Activated CD4-positive, alpha-beta T cell treated with anti-CD3 and anti-CD28 coated beads for 36 hours (primary cell): ENCODE data around the gene AK5. TPM values are rescaled to one million over a fixed set of nuclear protein-coding genes. Genes with fewer than 3 reads are reported as not detected.
"Not testable (repeated sequence)": the region's sequence is repeated elsewhere in the genome, so short reads cannot be mapped to it uniquely, and the experiment has no call there.

ENCODE experiments used
- ATAC-seq: fragments of 200-7000 bp; cut with Tn5 transposase; one replicate; pipeline ENCODE4 v1.10.0; 2021; ENCODE audit warnings: mild to moderate bottlenecking, moderate library complexity
- CTCF ChIA-PET: fragments of 350-600 bp; sonication (Branson Sonifier 250); formaldehyde crosslinking; loops from one replicate; lab custom pipeline; 2021; ENCODE audit warnings: antibody characterized with exemption; lab: Charles Lee
- POLR2A ChIA-PET: fragments of 350-600 bp; sonication (Branson Sonifier 250); formaldehyde crosslinking; loops from one replicate; lab custom pipeline; 2021; ENCODE audit warnings: antibody characterized with exemption, inconsistent platforms; lab: Charles Lee
- DNase-seq: peaks from one replicate; pipeline ENCODE4 v3.0.0-alpha.2; 2020
- H3K27ac Mint-ChIP-seq: one replicate; pipeline ENCODE4 v1.8.0; 2021; ENCODE audit warnings: mixed read lengths
- H3K27me3 Mint-ChIP-seq: one replicate; pipeline ENCODE4 v1.8.0; 2021; ENCODE audit warnings: mixed read lengths
- H3K36me3 Mint-ChIP-seq: one replicate; pipeline ENCODE4 v1.8.0; 2021; ENCODE audit warnings: low read depth, mixed read lengths
- H3K4me1 Mint-ChIP-seq: one replicate; pipeline ENCODE4 v1.8.0; 2021; ENCODE audit warnings: mixed read lengths
- H3K4me3 Mint-ChIP-seq: one replicate; pipeline ENCODE4 v1.8.0; 2021; ENCODE audit warnings: mild to moderate bottlenecking, moderate library complexity, mixed read lengths
- H3K9me3 Mint-ChIP-seq: one replicate; pipeline ENCODE4 v1.8.0; 2021; ENCODE audit warnings: low read depth, mixed read lengths
- intact Hi-C, 2 experiments: fragments of 100-400 bp; cut with DNase I in 1 of 2; cut with micrococcal nuclease in 1 of 2; formaldehyde crosslinking; loops; one replicate each; pipeline versions ENCODE4 v1.14.2 to v1.15.1; 2022 to 2024; cut with DNase I, micrococcal nuclease
- total RNA-seq, 2 experiments: library from RNA; stranded (reverse); gene quantifications; one replicate each; pipeline ENCODE4 v1.2.3, GENCODE V29; 2021

AK5 gene
- total RNA-seq, 2 experiments from 2014 or later, result 9.9 TPM

DNA sequence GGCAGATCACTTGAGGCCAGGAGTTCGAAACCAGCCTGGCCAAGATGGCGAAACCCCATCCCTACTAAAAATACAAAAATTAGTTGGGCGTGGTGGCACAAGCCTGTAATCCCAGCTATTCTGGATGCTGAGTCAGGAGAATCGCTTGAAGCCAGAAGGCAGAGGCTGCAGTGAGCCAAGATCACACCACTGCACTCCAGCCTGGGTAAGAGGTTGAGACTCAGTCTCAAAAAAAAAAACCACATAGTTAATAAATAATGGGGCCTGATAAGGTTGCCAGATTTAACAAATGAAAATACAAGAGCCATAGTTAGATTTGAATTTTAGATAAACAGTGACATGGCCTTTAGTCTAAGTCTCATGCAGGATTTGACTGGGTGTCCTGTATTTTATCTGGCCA, 225.0 kb downstream of the AK5 start:
- intact Hi-C loops, result no loop called here
- Mint-ChIP-seq H3K36me3 (peaks cover 7% of the 10 kb centered on the region), H3K27ac (no peak overlapping the region), H3K4me1 (peaks cover 9% of the 10 kb centered on the region), H3K4me3 (no peak overlapping the region), H3K9me3 (no peaks in the 10 kb centered on the region), H3K27me3 (no peaks in the 10 kb centered on the region)
- no peak for ATAC-seq
- ChIA-PET POLR2A (no interaction called here), CTCF (no interaction called here)
- DNase-seq, result no peak

DNA sequence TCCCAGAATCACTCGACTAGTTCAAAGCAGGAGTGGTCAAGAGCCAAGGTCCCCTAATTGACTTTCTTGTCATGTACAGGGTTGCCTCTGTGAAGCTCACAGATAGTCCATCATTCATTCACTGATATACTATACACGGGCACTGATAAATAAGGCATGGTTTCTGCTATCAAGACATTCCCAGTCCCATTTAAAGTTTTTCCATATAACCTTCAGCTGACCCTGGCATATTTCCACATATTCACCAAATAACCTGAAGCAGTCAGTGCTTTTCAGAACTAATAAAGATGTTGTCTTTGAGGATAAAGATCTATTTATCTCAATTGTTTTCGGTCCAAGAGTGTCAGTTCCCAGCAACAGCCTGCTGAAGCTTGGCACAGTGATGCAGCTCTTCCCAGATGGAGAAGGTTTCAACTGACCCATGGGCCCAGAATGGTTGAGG, 227.3 kb downstream of the AK5 start:
- H3K27me3 Mint-ChIP-seq, result no peaks in the 10 kb centered on the region
- POLR2A ChIA-PET, result no interaction called here

DNA sequence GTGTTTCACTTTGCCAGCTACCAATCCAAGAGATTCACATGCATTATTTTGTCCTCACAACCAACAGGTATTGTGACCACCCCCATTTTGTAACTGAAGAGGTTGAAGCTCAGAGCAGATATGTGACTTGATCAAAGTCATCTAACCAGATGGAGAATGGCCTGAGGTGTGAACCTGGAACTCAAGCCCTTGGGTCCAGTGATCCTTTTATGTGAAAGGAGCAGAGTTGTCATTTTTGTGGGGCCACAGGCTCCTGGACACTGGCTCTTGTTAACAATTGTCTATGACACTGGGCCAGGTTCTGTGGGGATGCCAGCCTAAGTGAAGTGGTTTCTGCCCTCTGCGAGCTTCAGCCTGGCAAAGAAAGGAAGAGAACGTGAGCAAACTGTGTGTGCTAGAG, 228.1 kb downstream of the AK5 start:
- intact Hi-C loops, result no loop called here
- ATAC-seq, result no peak
- Mint-ChIP-seq H3K36me3 (peaks cover 11% of the 10 kb centered on the region), H3K27me3 (no peaks in the 10 kb centered on the region), H3K4me1 (peaks cover 5% of the 10 kb centered on the region), H3K9me3 (no peaks in the 10 kb centered on the region), H3K4me3 (no peak overlapping the region), H3K27ac (no peak overlapping the region)
- DNase-seq, result no peak
- ChIA-PET POLR2A (no interaction called here), CTCF (interaction anchor here (1.7 kb wide), 1 partner anchor 24 kb away, joined by 8 read pairs; no protein-coding TSS in a partner anchor)

More for the DNA sequence above, 227.3 kb downstream of the AK5 start:
- ATAC-seq (no peak), DNase-seq (no peak)
- Mint-ChIP-seq H3K36me3 (peaks cover 11% of the 10 kb centered on the region), H3K4me1 (peaks cover 9% of the 10 kb centered on the region), H3K27ac (no peak overlapping the region), H3K9me3 (no peaks in the 10 kb centered on the region), H3K4me3 (no peak overlapping the region)
- CTCF ChIA-PET, result interaction anchor here (0.6 kb wide), 1 partner anchor 315 kb away, joined by 3 read pairs; no protein-coding TSS in a partner anchor
- intact Hi-C loops, result no loop called here

DNA sequence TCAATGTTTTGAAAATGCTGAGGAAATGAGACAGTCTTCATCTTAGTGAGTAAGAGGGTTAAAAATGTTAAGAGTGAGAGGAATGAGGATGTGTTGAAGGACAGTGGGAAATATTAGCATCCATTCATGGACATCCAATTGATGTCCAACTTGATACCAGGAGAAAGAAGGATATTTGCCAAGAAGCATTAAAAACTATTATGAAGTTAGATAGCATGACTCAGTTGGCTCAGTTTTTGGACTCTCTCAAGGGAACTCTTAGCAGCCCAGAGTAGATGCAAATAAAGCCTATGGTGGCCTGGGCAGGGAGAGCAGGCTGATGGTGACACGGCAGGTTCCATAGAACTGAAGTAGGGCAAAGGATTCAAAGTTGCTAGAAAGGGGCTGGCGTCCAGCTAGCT, 229.6 kb downstream of the AK5 start:
- H3K9me3 Mint-ChIP-seq, result peaks cover under 1% of the 10 kb centered on the region
- peaks cover 6% of the 10 kb centered on the region for H3K36me3 Mint-ChIP-seq
- H3K27ac Mint-ChIP-seq, result no peak overlapping the region
- ChIA-PET POLR2A (no interaction called here), CTCF (interaction anchor here (0.8 to 1.7 kb wide), 2 partner anchors 13 to 22 kb away, joined by 4 to 8 read pairs; no protein-coding TSS in a partner anchor)
- DNase-seq (no peak), ATAC-seq (no peak)
- no peak overlapping the region for H3K4me3 Mint-ChIP-seq
- intact Hi-C loops, result no loop called here
- no peaks in the 10 kb centered on the region for H3K27me3 Mint-ChIP-seq
- peaks cover 8% of the 10 kb centered on the region for H3K4me1 Mint-ChIP-seq

DNA sequence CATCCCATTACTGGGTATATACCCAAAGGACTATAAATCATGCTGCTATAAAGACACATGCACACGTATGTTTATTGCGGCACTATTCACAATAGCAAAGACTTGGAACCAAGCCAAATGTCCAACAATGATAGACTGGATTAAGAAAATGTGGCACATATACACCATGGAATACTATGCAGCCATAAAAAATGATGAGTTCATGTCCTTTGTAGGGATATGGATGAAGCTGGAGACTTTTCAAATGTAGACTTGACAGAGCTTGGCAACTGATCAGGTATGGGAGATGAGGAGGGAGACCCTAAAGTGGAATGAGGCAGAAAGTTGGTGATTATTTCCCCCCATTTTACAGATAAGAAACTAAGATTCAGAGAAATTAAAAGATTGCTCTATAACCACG, 230.8 kb downstream of the AK5 start:
- intact Hi-C loops, H3K9me3 Mint-ChIP-seq, POLR2A ChIA-PET, ATAC-seq, DNase-seq, H3K4me1 Mint-ChIP-seq, H3K4me3 Mint-ChIP-seq, H3K27me3 Mint-ChIP-seq, H3K27ac Mint-ChIP-seq, H3K36me3 Mint-ChIP-seq: not testable (repeated sequence)
- CTCF ChIA-PET, result interaction anchor here (0.7 kb wide), 1 partner anchor 17 kb away, joined by 3 read pairs; no protein-coding TSS in a partner anchor

DNA sequence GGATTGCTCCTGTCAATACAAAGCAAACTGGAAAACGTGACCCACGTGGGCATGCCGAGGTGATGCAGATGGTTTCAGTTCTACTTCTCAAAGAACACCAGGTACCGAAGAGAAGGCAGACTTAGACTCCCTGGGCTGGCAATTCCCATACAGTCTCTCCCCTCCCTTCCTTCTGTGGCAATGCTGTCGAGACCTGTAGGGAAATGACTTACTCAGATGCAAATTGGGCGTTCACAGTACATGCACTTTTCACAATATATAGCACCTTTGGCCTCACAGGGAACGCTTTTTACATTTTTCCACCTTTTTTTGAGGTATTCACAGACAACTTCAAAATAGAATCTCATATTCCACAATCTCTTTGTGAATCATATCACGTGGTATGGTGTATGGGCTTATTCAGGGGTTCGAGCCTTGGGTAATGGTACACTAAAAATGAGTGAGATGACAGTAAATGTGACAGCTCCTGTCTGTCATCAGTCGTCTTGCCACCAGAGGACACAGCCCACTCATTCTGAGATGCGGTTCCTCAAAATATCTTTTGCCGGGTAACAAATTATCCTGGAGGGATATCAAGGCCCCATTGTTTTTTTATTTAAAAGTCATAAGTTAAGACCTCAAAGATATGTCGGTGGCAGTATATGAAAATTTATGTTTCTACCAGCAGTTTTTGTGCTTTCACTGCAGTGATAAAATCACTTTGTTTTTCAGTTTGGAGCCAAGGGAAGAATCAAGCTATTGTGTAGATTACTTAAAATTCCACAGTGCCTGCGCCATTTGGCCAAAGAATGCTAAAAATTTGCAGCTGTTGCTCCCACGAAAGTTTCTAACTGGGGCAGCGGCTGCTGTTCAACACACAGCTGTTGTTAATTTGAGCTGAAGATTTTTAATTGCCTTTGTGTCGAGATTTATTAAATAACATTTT, 232.3 kb downstream of the AK5 start:
- peaks cover 8% of the 10 kb centered on the region for H3K9me3 Mint-ChIP-seq
- H3K36me3 Mint-ChIP-seq, result peaks cover 16% of the 10 kb centered on the region
- POLR2A ChIA-PET, result no interaction called here
- ATAC-seq (no peak), DNase-seq (no peak)
- intact Hi-C loops, result no loop called here
- no peak overlapping the region for H3K27ac Mint-ChIP-seq
- no peak overlapping the region for H3K4me3 Mint-ChIP-seq
- CTCF ChIA-PET, result interaction anchor here (2.2 kb wide), 1 partner anchor 20 kb away, joined by 7 read pairs; no protein-coding TSS in a partner anchor
- peaks cover 8% of the 10 kb centered on the region for H3K4me1 Mint-ChIP-seq
- no peaks in the 10 kb centered on the region for H3K27me3 Mint-ChIP-seq

DNA sequence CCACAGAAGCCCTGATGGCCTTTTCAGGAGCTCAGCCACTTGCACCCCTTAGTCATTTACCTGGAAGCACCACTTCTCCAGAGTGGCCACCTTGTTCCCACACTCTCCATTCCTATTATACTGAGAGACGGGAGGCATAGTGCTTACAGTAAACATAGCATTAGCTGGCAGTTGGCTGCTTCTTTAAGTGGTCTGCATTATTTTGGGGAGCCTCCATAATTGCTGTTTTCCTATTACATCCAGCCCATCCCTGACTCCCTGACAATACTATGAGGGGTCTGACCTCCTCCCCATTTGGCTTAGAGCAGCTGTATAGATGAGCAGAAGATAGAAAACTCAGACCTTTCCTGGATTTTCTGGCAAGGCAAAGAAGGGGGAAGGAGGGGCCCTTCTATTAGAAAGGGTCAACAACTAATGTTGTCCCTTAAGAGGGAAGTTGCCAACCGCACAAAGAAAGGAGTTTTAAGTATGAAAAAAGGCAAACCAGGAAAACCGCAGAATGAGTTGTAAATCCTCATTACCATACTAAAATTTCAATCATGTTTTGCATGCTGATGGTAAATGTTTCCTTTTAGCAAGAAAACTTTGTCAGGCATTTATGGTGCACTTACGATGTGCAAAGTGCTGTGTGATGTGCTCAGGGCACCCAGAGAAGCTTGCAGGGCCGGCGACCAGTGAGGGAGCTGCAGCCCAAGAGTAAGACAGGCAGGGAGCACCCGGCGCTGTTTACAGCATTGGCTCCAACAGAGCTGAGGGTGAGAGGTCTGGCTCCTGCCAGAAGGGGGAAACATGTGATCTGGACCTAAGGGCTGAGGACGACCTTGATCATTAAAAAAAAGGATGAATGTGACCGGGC, 233.3 kb downstream of the AK5 start:
- CTCF ChIA-PET, result interaction anchor here (0.6 to 2.2 kb wide), 2 partner anchors 19 to 91 kb away, joined by 3 to 7 read pairs; no protein-coding TSS in a partner anchor
- peaks cover 23% of the 10 kb centered on the region for H3K36me3 Mint-ChIP-seq
- H3K9me3 Mint-ChIP-seq, result peaks cover 8% of the 10 kb centered on the region
- no peaks in the 10 kb centered on the region for H3K27me3 Mint-ChIP-seq
- ATAC-seq (no peak), DNase-seq (no peak)
- no peak overlapping the region for H3K27ac Mint-ChIP-seq
- POLR2A ChIA-PET, result no interaction called here
- H3K4me3 Mint-ChIP-seq, result no peak overlapping the region
- intact Hi-C loops, result no loop called here
- peaks cover 8% of the 10 kb centered on the region for H3K4me1 Mint-ChIP-seq

DNA sequence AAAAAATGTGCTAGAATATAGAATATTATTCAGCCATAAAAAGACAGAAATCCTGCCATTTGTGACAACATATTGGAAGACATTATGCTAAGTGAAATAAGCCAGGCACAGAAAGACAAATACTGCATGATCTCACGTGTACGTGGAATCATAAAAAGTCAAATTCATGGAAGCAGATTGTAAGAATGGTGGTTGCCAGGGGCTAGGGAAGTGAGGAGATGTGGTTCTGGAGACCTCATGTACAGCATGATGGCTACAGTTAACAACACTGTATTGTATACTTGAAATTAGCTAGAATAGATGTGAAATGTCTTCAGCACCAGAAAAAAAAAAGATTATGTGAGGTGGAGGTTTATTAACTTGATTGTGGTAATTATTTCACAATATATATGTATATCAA, 234.3 kb downstream of the AK5 start:
- H3K27ac Mint-ChIP-seq, result no peak overlapping the region
- H3K27me3 Mint-ChIP-seq, result no peaks in the 10 kb centered on the region
- no peak for DNase-seq
- H3K36me3 Mint-ChIP-seq, result peaks cover 28% of the 10 kb centered on the region
- H3K4me3 Mint-ChIP-seq, result no peak overlapping the region
- ATAC-seq, result no peak
- ChIA-PET CTCF (interaction anchor here (1.0 kb wide), 1 partner anchor 17 kb away, joined by 4 read pairs; no protein-coding TSS in a partner anchor), POLR2A (no interaction called here)
- peaks cover 10% of the 10 kb centered on the region for H3K9me3 Mint-ChIP-seq
- H3K4me1 Mint-ChIP-seq, result peaks cover 8% of the 10 kb centered on the region
- intact Hi-C loops, result no loop called here

DNA sequence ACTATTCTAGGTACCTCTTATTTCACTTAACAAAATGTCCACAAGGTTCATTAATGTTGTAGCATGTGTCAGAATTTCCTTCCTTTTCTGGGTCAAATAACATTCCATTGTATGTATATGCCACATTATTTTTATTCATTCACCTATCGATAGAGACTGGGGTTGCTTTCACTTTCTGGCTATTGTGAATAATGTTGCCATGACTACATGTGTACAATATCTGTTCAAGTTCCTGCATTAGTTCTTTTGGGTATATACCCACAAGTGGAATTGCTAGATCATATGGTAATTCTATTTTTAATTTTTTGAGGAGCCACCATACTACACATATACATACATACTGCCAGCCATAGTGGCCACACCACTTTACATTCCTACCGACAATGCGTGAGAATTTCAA, 242.2 kb downstream of the AK5 start:
- ATAC-seq (no peak), DNase-seq (no peak)
- peaks cover 9% of the 10 kb centered on the region for H3K4me1 Mint-ChIP-seq
- no peak overlapping the region for H3K4me3 Mint-ChIP-seq
- peaks cover 44% of the 10 kb centered on the region for H3K36me3 Mint-ChIP-seq
- H3K27me3 Mint-ChIP-seq, result no peaks in the 10 kb centered on the region
- ChIA-PET CTCF (interaction anchor here (1.1 kb wide), 1 partner anchor 9 kb away, joined by 3 read pairs; no protein-coding TSS in a partner anchor), POLR2A (no interaction called here)
- no peak overlapping the region for H3K27ac Mint-ChIP-seq
- intact Hi-C loops, result no loop called here
- peaks cover 6% of the 10 kb centered on the region for H3K9me3 Mint-ChIP-seq

DNA sequence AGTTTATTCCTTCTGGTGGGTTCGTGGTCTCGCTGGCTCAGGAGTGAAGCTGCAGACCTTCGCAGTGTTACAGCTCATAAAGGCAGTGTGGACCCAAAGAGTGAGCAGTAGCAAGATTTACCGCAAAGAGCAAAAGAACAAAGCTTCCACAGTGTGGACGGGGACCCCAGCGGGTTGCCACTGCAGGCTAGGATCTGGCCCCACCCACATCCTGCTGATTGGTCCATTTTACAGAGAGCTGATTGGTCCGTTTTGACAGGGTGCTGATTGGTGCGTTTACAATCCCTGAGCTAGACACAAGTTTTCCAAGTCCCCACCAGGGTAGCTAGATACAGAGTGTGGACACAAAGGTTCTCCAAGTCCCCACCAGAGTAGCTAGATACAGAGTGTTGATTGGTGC, 249.3 kb downstream of the AK5 start:
- H3K27me3 Mint-ChIP-seq, DNase-seq, POLR2A ChIA-PET, ATAC-seq, H3K9me3 Mint-ChIP-seq, H3K36me3 Mint-ChIP-seq, H3K27ac Mint-ChIP-seq, H3K4me3 Mint-ChIP-seq: not testable (repeated sequence)
- H3K4me1 Mint-ChIP-seq, result peaks cover 11% of the 10 kb centered on the region
- CTCF ChIA-PET, result interaction anchor here (0.9 kb wide), 1 partner anchor 1423 kb away, joined by 3 read pairs; no protein-coding TSS in a partner anchor
- intact Hi-C loops, result loop anchor here (5.0 to 10.0 kb wide), 5 partner anchors 94 to 1536 kb away; no protein-coding TSS in a partner anchor
